Measurements from ENCODE around the gene SYCN. TPM values are rescaled to one million over a fixed set of nuclear protein-coding genes. Genes with fewer than 3 reads are reported as not detected.
A peak's percentile ranks its signal among the peaks of the same experiment; 100 is the strongest.

The SYCN gene
- total and polyA plus RNA-seq, 2 donors (not counting 3 experiments of a cell fraction or from before 2014, with no cell fraction given) = not detected

DNA sequence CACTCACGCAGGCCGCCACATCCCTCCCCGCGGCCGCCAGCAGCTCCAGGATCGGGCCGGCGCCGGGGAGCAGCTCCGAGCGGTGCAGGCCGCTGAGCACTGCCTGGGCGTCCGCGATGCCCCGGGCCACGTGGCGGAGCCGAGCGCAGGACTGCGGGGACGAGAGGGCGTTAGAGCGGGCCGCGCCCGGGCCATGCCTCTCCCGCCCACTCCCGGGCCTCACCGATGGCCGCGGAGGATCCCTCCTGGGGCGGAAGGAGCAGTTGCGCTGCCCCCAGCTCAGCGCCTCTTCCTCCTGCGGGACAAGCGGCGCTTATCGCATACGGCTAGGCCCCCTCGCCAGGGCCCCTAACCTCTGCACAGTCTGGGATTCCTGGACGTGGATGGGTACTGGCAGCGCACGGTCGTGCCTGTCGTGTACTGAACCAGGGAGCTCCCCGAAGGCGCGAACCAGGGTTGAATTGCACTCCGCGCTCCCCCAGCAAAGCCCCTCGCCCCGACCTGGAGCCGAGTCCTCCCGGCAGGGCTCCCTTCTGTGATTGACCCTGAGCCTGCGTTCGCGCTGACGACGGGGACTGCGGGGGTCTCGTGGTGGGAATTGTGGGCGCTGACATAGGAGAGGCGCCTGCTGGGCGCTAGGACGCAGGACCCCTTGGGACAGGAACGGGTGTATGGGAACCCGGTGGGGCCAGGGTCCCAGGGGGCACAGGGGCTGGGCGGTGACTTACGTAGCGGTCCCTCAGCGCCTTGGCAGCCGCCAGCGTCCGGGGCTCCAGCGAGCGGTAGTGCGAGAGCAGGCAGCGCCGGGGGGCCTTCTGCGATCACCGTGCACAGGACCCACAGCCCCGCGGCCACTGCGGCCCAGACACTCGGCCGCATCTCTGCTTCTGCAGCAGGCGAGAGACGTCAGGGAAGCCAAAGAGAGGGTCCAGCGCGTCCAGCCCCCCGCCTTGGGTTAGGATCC lies 43.9 kb upstream of the SYCN start:
- BruUV-seq (replicated peaks) = no TSS peak
- no peak for DNase-seq (ENCODE audit: low read depth, low spot score)
- no peak for FAIRE-seq
- Histone ChIP-seq H3K9ac (replicated peaks; ENCODE audit: extremely low read depth, insufficient read depth, low read length) (no peak overlapping the region), H3K27me3 (ENCODE audit: control insufficient read depth in 2 of 2, insufficient read depth in 2 of 2, low read length in 2 of 2) (peaks cover 30 to 38% of the 10 kb centered on the region in 2 experiments), H3K4me2 (ENCODE audit: insufficient read depth, low read length) (no peak overlapping the region), H3K9me3 (replicated peaks; ENCODE audit: control insufficient read depth, insufficient read depth, low read length) (no peaks in the 10 kb centered on the region), H3K9me1 (replicated peaks; ENCODE audit: control insufficient read depth, extremely low read depth, insufficient read depth, low read length) (no peaks in the 10 kb centered on the region), H3K4me3 (replicated peaks in 1 of 3; ENCODE audit: insufficient read depth in 1 of 3, low read depth in 1 of 3, low read length in 3 of 3) (no peak overlapping the region), H2AFZ (ENCODE audit: low read depth, low read length) (peak overlapping the region; percentile 62), H4K20me1 (replicated peaks; ENCODE audit: control insufficient read depth, extremely low read depth, insufficient read depth, low read length) (no peaks in the 10 kb centered on the region), H3K79me2 (ENCODE audit: control insufficient read depth, insufficient read depth, low read length) (no peaks in the 10 kb centered on the region), H3K36me3 (ENCODE audit: control insufficient read depth in 2 of 2, extremely low read depth in 1 of 2, insufficient read depth in 2 of 2, low read length in 2 of 2) (no peaks in the 10 kb centered on the region), H3K4me1 (ENCODE audit: control insufficient read depth, extremely low read depth, insufficient read depth, low read length) (no peaks in the 10 kb centered on the region), H3K27ac (ENCODE audit: insufficient read depth, low read depth, low read length) (no peak overlapping the region)
- ChIA-PET CTCF (no interaction called here), POLR2A (no interaction called here)
- TF ChIP-seq GATA2 (IDR thresholded peaks at IDR 0.05; ENCODE audit: insufficient read depth, insufficient read length, low read depth, low read length) (no peak), EZH2 (IDR thresholded peaks at IDR 0.05; ENCODE audit: borderline replicate concordance, low read depth, low read length, severe bottlenecking) (peak; percentile 94)
- TF ChIP-seq, protein P1, sequence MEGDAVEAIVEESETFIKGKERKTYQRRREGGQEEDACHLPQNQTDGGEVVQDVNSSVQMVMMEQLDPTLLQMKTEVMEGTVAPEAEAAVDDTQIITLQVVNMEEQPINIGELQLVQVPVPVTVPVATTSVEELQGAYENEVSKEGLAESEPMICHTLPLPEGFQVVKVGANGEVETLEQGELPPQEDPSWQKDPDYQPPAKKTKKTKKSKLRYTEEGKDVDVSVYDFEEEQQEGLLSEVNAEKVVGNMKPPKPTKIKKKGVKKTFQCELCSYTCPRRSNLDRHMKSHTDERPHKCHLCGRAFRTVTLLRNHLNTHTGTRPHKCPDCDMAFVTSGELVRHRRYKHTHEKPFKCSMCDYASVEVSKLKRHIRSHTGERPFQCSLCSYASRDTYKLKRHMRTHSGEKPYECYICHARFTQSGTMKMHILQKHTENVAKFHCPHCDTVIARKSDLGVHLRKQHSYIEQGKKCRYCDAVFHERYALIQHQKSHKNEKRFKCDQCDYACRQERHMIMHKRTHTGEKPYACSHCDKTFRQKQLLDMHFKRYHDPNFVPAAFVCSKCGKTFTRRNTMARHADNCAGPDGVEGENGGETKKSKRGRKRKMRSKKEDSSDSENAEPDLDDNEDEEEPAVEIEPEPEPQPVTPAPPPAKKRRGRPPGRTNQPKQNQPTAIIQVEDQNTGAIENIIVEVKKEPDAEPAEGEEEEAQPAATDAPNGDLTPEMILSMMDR (IDR thresholded peaks at IDR 0.05; ENCODE audit: extremely low read depth in 1 of 2, insufficient read depth in 1 of 2, low read depth in 1 of 2, low read length in 2 of 2) = no peak
- dilution Hi-C loops (cut with MboI; ENCODE audit: extremely low pct_ligation_motif_present, low sequenced_read_pairs) (no loop called here), intact Hi-C loops (cut with micrococcal nuclease) (no loop called here)
